Body of pancreas (tissue), 4 donors: ENCODE measurements around the gene ZDHHC22. TPM values are rescaled to one million over a fixed set of nuclear protein-coding genes. Genes with fewer than 3 reads are reported as not detected.

ENCODE experiments used
- ATAC-seq: fragments of 150-250 bp; one replicate; pipeline ENCODE4 v1.9.1; 2016
- DNase-seq, 4 donors: peaks; one replicate each; pipeline ENCODE4 v3.0.0-alpha.2; 2019
- H3K27ac ChIP-seq, 4 donors: fragments of 200-600 bp; sonication (generic); 1 replicate in 3 of 4; 2 replicates in 1 of 4; pipeline versions ENCODE4 v1.5.1 to v1.6.1; 2016 to 2019; ENCODE audit warnings: mild to moderate bottlenecking in 1 of 4, mixed read lengths in 1 of 4, moderate library complexity in 1 of 4
- H3K27me3 ChIP-seq, 2 donors: fragments of 200-600 bp; sonication (generic); one replicate each; pipeline ENCODE4 v1.6.0; 2016; ENCODE audit warnings: mild to moderate bottlenecking in 1 of 2
- H3K36me3 ChIP-seq, 2 donors: fragments of 200-600 bp; sonication (generic); replicated peaks in 1 of 2; 2 replicates each; pipeline ENCODE4 v1.5.1; 2016; ENCODE audit warnings: low read depth in 2 of 2; ENCODE audit not compliant: insufficient read depth in 1 of 2
- H3K4me1 ChIP-seq: fragments of 200-600 bp; sonication (generic); one replicate; pipeline ENCODE4 v1.6.0; 2016
- H3K4me3 ChIP-seq, 2 donors: fragments of 200-600 bp; sonication (generic); 1 replicate in 1 of 2; 2 replicates in 1 of 2; pipeline ENCODE4 v1.5.1; 2016 to 2019
- H3K9me3 ChIP-seq, 3 donors: fragments of 200-600 bp; sonication (generic); 1 replicate in 2 of 3; 2 replicates in 1 of 3; pipeline ENCODE4 v1.5.1; 2016
- POLR2A ChIP-seq, 3 donors: fragments of 450-650 bp; IDR thresholded peaks; one replicate each; pipeline ENCODE4 v1.6.1; 2016; ENCODE audit warnings: antibody characterized with exemption in 3 of 3, mild to moderate bottlenecking in 2 of 3
- WGBS, 2 donors: methylation state at CpG; one replicate each; pipeline ENCODE4 v1.1.5; 2017; 5-methylcytosine and 5-hydroxymethylcytosine counted together
- intact Hi-C: fragments of 100-400 bp; cut with DNase I; formaldehyde crosslinking; loops from one replicate; pipeline ENCODE4 v1.15.1; 2023
- total RNA-seq, 2 donors: library from RNA; depleted of rRNA; stranded (reverse); fragments of >200 nt; gene quantifications; one replicate each; pipeline ENCODE4 v1.1.0, GENCODE V29; 2016
- TF ChIP-seq, protein P1 (sequence below), 7 experiments: fragments of 450-650 bp in 4 of 7; fragments of 200-600 bp in 3 of 7; sonication (generic) in 3 of 7; IDR thresholded peaks; one replicate each; pipeline ENCODE4 v1.5.1; 2016 to 2019; ENCODE audit warnings: antibody characterized with exemption in 7 of 7

Gene ZDHHC22
- total RNA-seq, 2 donors from 2014 or later, result not detected

DNA sequence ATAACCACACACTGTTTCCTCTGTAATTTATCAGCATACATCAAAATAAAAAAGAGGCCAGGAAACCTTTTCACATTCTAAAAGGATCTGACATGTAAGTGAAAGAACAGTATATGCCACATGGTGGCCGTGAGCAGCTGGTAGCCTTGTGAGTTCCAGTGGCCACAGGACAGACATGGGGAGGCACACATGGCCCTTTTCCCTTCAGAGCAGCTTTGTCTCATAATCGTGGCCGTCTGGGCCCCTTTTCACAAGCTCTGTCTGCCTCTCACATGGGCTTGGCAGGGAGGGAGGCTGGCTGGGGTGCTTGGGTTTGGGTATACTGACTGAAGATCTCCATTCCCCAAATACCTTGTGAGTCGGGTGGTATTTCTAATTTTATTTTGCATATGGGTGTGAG, 1.5 kb upstream of the ZDHHC22 start:
- Histone ChIP-seq H3K27ac (no peak overlapping the region), H3K9me3 (no peaks in the 10 kb centered on the region), H3K36me3 (no peaks in the 10 kb centered on the region), H3K4me1 (peaks cover 26% of the 10 kb centered on the region), H3K4me3 (no peak overlapping the region), H3K27me3 (peaks cover 0 to 36% of the 10 kb centered on the region in 2 donors)
- intact Hi-C loops, result no loop called here
- no peak for DNase-seq
- TF ChIP-seq, protein P1, sequence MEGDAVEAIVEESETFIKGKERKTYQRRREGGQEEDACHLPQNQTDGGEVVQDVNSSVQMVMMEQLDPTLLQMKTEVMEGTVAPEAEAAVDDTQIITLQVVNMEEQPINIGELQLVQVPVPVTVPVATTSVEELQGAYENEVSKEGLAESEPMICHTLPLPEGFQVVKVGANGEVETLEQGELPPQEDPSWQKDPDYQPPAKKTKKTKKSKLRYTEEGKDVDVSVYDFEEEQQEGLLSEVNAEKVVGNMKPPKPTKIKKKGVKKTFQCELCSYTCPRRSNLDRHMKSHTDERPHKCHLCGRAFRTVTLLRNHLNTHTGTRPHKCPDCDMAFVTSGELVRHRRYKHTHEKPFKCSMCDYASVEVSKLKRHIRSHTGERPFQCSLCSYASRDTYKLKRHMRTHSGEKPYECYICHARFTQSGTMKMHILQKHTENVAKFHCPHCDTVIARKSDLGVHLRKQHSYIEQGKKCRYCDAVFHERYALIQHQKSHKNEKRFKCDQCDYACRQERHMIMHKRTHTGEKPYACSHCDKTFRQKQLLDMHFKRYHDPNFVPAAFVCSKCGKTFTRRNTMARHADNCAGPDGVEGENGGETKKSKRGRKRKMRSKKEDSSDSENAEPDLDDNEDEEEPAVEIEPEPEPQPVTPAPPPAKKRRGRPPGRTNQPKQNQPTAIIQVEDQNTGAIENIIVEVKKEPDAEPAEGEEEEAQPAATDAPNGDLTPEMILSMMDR (IDR thresholded peaks at IDR 0.05), result no peak
- TF ChIP-seq POLR2A (IDR thresholded peaks at IDR 0.05), result no peak
- no peak for ATAC-seq
- WGBS, 2 donors, result 6% methylated on average over 4 of the region's 4 CpGs

- H3K4me1 ChIP-seq, result peaks cover 26% of the 10 kb centered on the region
- H3K27ac ChIP-seq, result no peak overlapping the region
- no peak for TF ChIP-seq POLR2A (IDR thresholded peaks at IDR 0.05)
- TF ChIP-seq, protein P1 (IDR thresholded peaks at IDR 0.05), result no peak
- intact Hi-C loops, result no loop called here
- WGBS, 2 donors, result 13 to 14% methylated on average over 6 to 9 of the region's 9 CpGs
- DNase-seq, result no peak
- H3K36me3 ChIP-seq, result no peaks in the 10 kb centered on the region
- no peak for ATAC-seq
- H3K27me3 ChIP-seq, result peaks cover 0 to 42% of the 10 kb centered on the region in 2 donors
- H3K9me3 ChIP-seq, result no peaks in the 10 kb centered on the region
- H3K4me3 ChIP-seq, result no peak overlapping the region
Measured at GRCh38 chr14:77142005-77142800, 612 bp upstream of the ZDHHC22 start.

DNA sequence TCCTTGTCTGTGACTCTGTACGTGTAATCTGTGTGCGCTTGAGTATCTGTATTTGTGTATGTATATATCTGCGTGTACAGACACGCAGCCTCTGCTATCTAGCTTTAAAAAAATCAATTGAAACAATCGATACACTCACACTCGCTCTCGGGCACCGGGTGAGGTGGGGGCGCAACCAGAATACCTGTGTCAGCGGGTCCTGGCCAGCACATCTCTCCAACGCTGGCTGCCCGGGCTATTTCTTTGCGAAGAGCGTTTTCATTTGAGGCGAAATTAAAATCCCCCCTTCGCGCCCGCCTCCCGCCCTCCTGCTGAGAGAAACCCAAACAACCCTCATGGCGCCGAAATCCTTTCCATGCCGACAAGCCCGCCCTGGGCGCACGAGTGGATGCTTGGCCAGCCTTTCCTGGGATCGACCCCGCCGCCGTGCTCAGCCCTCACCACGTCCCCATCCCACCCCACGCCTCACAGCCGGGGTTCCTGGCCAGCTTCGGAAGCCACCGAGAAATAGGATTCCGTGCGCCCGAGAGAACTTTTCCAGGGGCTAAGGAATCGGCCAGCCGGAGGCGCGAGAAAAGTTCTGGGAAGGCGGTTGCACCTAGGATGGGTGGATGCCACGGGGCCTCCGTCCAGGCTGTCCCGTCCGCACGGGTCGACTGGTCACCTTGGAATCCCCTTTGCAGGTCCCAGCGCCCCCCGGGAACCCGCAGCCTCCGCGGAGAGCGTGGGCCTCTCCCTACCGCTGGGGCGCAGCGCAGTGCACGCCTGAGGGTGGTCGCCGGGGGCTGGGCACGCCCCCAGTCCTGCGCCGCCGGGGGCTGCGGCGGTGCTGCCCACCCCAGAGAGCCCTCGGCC, 1.0 kb downstream of the ZDHHC22 start:
- Histone ChIP-seq H3K36me3 (no peaks in the 10 kb centered on the region), H3K27me3 (peaks cover 0 to 33% of the 10 kb centered on the region in 2 donors), H3K27ac (no peak overlapping the region), H3K4me3 (no peak overlapping the region), H3K9me3 (no peaks in the 10 kb centered on the region), H3K4me1 (peaks cover 26% of the 10 kb centered on the region)
- ATAC-seq (no peak), DNase-seq (no peak)
- intact Hi-C loops, result no loop called here
- 0 to 1% methylated on average over 12 to 67 of the region's 67 CpGs for WGBS, 2 donors
- no peak for TF ChIP-seq POLR2A (IDR thresholded peaks at IDR 0.05)
- TF ChIP-seq, protein P1 (IDR thresholded peaks at IDR 0.05), result no peak

DNA sequence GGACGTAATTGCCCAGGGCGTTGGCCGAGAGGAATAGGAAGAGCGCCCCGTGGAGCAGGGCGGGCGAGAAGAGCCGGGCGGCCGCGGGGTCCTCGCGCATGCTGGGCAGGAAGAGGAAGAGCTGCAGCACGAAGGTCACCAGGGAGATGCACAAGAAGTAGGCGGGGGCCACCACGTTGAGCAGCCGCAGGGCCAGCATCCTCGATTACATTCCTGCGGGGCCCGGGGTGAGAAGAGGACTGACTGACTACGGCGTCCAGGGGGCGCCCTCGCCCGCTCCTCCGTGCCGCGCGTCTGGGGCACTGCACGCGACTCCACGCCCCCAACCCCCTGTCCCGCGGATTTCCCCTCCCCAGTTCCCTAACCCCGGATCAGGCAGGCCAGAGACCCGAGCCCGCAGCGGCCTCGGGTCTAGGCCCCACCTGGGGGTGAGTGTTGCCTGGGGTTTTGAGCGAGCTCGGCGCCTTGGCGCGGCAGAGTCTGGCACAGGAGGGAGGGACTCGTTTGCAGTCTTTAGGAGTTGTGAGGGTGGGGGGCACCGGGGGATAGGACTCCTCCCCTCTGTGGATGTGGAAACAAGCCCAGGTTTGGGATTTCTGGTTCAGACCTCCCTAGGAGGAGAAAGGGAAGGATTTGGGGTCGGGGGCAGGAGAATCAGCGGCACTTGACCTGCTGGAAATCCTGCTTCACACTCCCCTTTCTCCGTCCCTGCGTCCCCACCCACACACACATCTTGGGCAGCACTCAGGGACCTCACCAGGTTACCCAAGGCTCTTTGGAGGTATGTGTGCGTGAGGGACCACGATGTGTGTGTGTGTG, 1.8 kb downstream of the ZDHHC22 start:
- no peak overlapping the region for H3K27ac ChIP-seq
- 3 to 5% methylated on average over 21 to 52 of the region's 52 CpGs for WGBS, 2 donors
- ATAC-seq, result peak; percentile 45
- H3K36me3 ChIP-seq, result no peaks in the 10 kb centered on the region
- no peak for TF ChIP-seq POLR2A (IDR thresholded peaks at IDR 0.05)
- TF ChIP-seq, protein P1 (IDR thresholded peaks at IDR 0.05), result peak; percentile 13 to 46 (median 25)
- intact Hi-C loops, result no loop called here
- H3K4me3 ChIP-seq, result no peak overlapping the region
- H3K9me3 ChIP-seq, result no peaks in the 10 kb centered on the region
- H3K4me1 ChIP-seq, result peaks cover 26% of the 10 kb centered on the region
- peak in 2 of 4 donors; percentile 24 to 56 for DNase-seq
- H3K27me3 ChIP-seq, result peaks cover 0 to 38% of the 10 kb centered on the region in 2 donors
